ENCODE measurements around the gene HDAC4.

The HDAC4 gene

GRCh38 chr2:239195318-239195871 lies 205.4 kb downstream of the HDAC4 start:
- DNase-seq (ENCODE audit: extremely low spot score), result no peak
- ChIA-PET POLR2A (no interaction called here), CTCF (interaction anchor here (1.0 kb wide), 1 partner anchor 11 kb away, joined by 8 read pairs; no protein-coding TSS in a partner anchor)
- no peak for TF ChIP-seq LEF1 (IDR thresholded peaks at IDR 0.05; ENCODE audit: borderline replicate concordance)
- TF ChIP-seq L3MBTL2 (conservative IDR thresholded peaks at IDR 0.05), result no peak
- TF ChIP-seq BHLHE40 (IDR thresholded peaks at IDR 0.05; ENCODE audit: borderline replicate concordance), result no peak
- no peak for TF ChIP-seq HDGF (IDR thresholded peaks at IDR 0.05; ENCODE audit: borderline replicate concordance)
- TF ChIP-seq NFRKB (IDR thresholded peaks at IDR 0.05), result no peak
- no peak for TF ChIP-seq ELF4 (IDR thresholded peaks at IDR 0.05)
- no peak for TF ChIP-seq SUZ12 (IDR thresholded peaks at IDR 0.05)
- no peak for TF ChIP-seq SP1 (IDR thresholded peaks at IDR 0.05)
- TF ChIP-seq TARDBP (IDR thresholded peaks at IDR 0.05), result no peak
- TF ChIP-seq CTBP1 (IDR thresholded peaks at IDR 0.05; ENCODE audit: borderline replicate concordance), result no peak
- TF ChIP-seq FOXM1 (IDR thresholded peaks at IDR 0.05; ENCODE audit: borderline replicate concordance), result no peak
- TF ChIP-seq ZNF384 (IDR thresholded peaks at IDR 0.05), result no peak
- TF ChIP-seq ARNT (IDR thresholded peaks at IDR 0.05), result no peak
- no peak for TF ChIP-seq FOXA1 (IDR thresholded peaks at IDR 0.05)
- TF ChIP-seq FOXK2 (IDR thresholded peaks at IDR 0.05), result no peak
- no peak for TF ChIP-seq PKNOX1 (IDR thresholded peaks at IDR 0.05)

GRCh38 chr2:239194731-239195317 lies 206.0 kb downstream of the HDAC4 start:
- CTCF ChIA-PET, result interaction anchor here (0.7 to 1.0 kb wide), 2 partner anchors 10 to 11 kb away, joined by 4 to 8 read pairs; no protein-coding TSS in a partner anchor
- POLR2A ChIA-PET, result no interaction called here
- TF ChIP-seq LEF1 (IDR thresholded peaks at IDR 0.05; ENCODE audit: borderline replicate concordance), result no peak
- no peak for TF ChIP-seq BHLHE40 (IDR thresholded peaks at IDR 0.05; ENCODE audit: borderline replicate concordance)
- no peak for TF ChIP-seq FOXK2 (IDR thresholded peaks at IDR 0.05)
- no peak for TF ChIP-seq ELF4 (IDR thresholded peaks at IDR 0.05)
- TF ChIP-seq ARNT (IDR thresholded peaks at IDR 0.05), result no peak
- no peak for TF ChIP-seq SP1 (IDR thresholded peaks at IDR 0.05)
- TF ChIP-seq ZNF384 (IDR thresholded peaks at IDR 0.05), result no peak
- no peak for TF ChIP-seq HDGF (IDR thresholded peaks at IDR 0.05; ENCODE audit: borderline replicate concordance)
- no peak for TF ChIP-seq FOXM1 (IDR thresholded peaks at IDR 0.05; ENCODE audit: borderline replicate concordance)
- TF ChIP-seq L3MBTL2 (conservative IDR thresholded peaks at IDR 0.05), result no peak
- TF ChIP-seq SUZ12 (IDR thresholded peaks at IDR 0.05), result no peak
- no peak for TF ChIP-seq PKNOX1 (IDR thresholded peaks at IDR 0.05)
- no peak for TF ChIP-seq FOXA1 (IDR thresholded peaks at IDR 0.05)
- TF ChIP-seq CTBP1 (IDR thresholded peaks at IDR 0.05; ENCODE audit: borderline replicate concordance), result no peak
- no peak for DNase-seq (ENCODE audit: extremely low spot score)

GRCh38 chr2:239193925-239194677 lies 206.7 kb downstream of the HDAC4 start:
- CTCF ChIA-PET, result interaction anchor here (0.7 to 1.1 kb wide), 2 partner anchors 11 to 50 kb away, joined by 4 to 5 read pairs; no protein-coding TSS in a partner anchor
- POLR2A ChIA-PET, result no interaction called here

GRCh38 chr2:239193401-239193811 lies 207.4 kb downstream of the HDAC4 start:
- POLR2A ChIA-PET, result no interaction called here
- no peak for DNase-seq (ENCODE audit: extremely low spot score)
- TF ChIP-seq HDGF (IDR thresholded peaks at IDR 0.05; ENCODE audit: borderline replicate concordance), result no peak
- CTCF ChIA-PET, result interaction anchor here (0.6 to 1.1 kb wide), 2 partner anchors 49 to 571 kb away, joined by 3 to 5 read pairs; no protein-coding TSS in a partner anchor

More at GRCh38 chr2:239193925-239194677, 206.7 kb downstream of the HDAC4 start:
- TF ChIP-seq TARDBP (IDR thresholded peaks at IDR 0.05), result no peak
- DNase-seq (ENCODE audit: extremely low spot score), result no peak

GRCh38 chr2:239192975-239193374 lies 207.8 kb downstream of the HDAC4 start:
- CTCF ChIA-PET, result interaction anchor here (0.6 to 1.1 kb wide), 2 partner anchors 49 to 571 kb away, joined by 3 to 5 read pairs; no protein-coding TSS in a partner anchor
- POLR2A ChIA-PET, result no interaction called here
- no peak for DNase-seq (ENCODE audit: extremely low spot score)
- TF ChIP-seq NFRKB (IDR thresholded peaks at IDR 0.05), result no peak
- no peak for TF ChIP-seq PKNOX1 (IDR thresholded peaks at IDR 0.05)
- no peak for TF ChIP-seq SP1 (IDR thresholded peaks at IDR 0.05)
- TF ChIP-seq ARNT (IDR thresholded peaks at IDR 0.05), result no peak
- no peak for TF ChIP-seq HDGF (IDR thresholded peaks at IDR 0.05; ENCODE audit: borderline replicate concordance)
- TF ChIP-seq CTBP1 (IDR thresholded peaks at IDR 0.05; ENCODE audit: borderline replicate concordance), result no peak
- no peak for TF ChIP-seq FOXM1 (IDR thresholded peaks at IDR 0.05; ENCODE audit: borderline replicate concordance)
- TF ChIP-seq BHLHE40 (IDR thresholded peaks at IDR 0.05; ENCODE audit: borderline replicate concordance), result no peak
- no peak for TF ChIP-seq FOXK2 (IDR thresholded peaks at IDR 0.05)
- TF ChIP-seq ELF4 (IDR thresholded peaks at IDR 0.05), result no peak
- TF ChIP-seq ZNF384 (IDR thresholded peaks at IDR 0.05), result no peak
- no peak for TF ChIP-seq SUZ12 (IDR thresholded peaks at IDR 0.05)
- no peak for TF ChIP-seq TARDBP (IDR thresholded peaks at IDR 0.05)
- TF ChIP-seq L3MBTL2 (conservative IDR thresholded peaks at IDR 0.05), result no peak

- TF ChIP-seq FOXK2 (IDR thresholded peaks at IDR 0.05), result no peak
- TF ChIP-seq FOXM1 (IDR thresholded peaks at IDR 0.05; ENCODE audit: borderline replicate concordance), result no peak
- TF ChIP-seq SUZ12 (IDR thresholded peaks at IDR 0.05), result no peak
- no peak for TF ChIP-seq HDGF (IDR thresholded peaks at IDR 0.05; ENCODE audit: borderline replicate concordance)
- no peak for TF ChIP-seq ARNT (IDR thresholded peaks at IDR 0.05)
- no peak for TF ChIP-seq NFRKB (IDR thresholded peaks at IDR 0.05)
- TF ChIP-seq LEF1 (IDR thresholded peaks at IDR 0.05; ENCODE audit: borderline replicate concordance), result no peak
- TF ChIP-seq ZNF384 (IDR thresholded peaks at IDR 0.05), result no peak
- no peak for TF ChIP-seq BHLHE40 (IDR thresholded peaks at IDR 0.05; ENCODE audit: borderline replicate concordance)
- no peak for TF ChIP-seq SP1 (IDR thresholded peaks at IDR 0.05)
- TF ChIP-seq PKNOX1 (IDR thresholded peaks at IDR 0.05), result no peak
- TF ChIP-seq TARDBP (IDR thresholded peaks at IDR 0.05), result no peak
- no peak for TF ChIP-seq CTBP1 (IDR thresholded peaks at IDR 0.05; ENCODE audit: borderline replicate concordance)
- no peak for TF ChIP-seq ELF4 (IDR thresholded peaks at IDR 0.05)
- no peak for TF ChIP-seq FOXA1 (IDR thresholded peaks at IDR 0.05)
- no peak for TF ChIP-seq L3MBTL2 (conservative IDR thresholded peaks at IDR 0.05)
- DNase-seq (ENCODE audit: extremely low spot score), result no peak
- POLR2A ChIA-PET, result no interaction called here
- CTCF ChIA-PET, result no interaction called here
Measured at GRCh38 chr2:239192456-239192855, 208.4 kb downstream of the HDAC4 start.

Data from HEK293T (cell line).